ENCODE measurements around the gene CST6. TPM values are rescaled to one million over a fixed set of nuclear protein-coding genes. Genes with fewer than 3 reads are reported as not detected.
"Not testable (repeated sequence)": the region's sequence is repeated elsewhere in the genome, so short reads cannot be mapped to it uniquely, and the experiment has no call there.

CST6 gene
- total RNA-seq, 2 experiments from 2014 or later: not detected

DNA sequence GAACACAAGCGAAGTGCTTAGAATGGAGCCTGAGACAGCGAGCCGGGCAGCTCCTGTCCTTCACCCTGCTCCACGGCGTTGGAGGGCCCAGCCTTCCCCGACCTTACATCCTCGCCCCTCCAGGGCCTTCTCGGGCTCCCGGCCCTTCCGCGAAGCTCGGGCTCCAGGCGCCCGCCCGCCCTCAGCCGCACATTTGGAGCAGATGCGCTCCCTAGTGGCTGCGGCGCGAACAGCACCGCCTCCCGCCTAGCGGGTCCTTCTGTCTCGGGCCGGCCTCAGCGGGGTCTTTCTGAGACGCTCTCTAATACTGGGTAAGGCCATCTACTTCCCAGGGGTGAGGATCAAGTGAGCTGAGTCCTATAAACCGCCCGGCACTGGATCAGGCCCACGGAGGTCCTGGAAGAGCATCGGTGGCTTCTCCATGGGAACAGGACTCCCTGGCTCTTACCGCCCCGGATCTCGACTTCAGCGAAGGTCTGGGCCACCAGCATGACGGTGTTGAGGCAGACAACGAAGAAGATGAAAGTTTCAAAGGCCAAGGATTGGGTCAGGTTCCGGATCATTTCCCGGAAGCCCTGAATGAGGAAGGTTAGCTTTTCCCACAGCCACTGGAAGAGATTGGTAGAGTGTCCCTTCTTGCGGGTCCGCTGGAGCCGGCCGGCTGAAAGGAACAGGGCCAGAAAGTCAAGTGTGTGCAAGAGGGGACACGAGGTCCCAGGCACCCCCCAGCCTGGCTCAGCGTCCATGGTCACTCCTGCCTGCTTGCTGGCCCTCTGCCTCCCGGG lies 10.8 kb downstream of the CST6 start:
- peak; percentile 75 for DNase-seq
- H3K27me3 Mint-ChIP-seq: peaks cover 7% of the 10 kb centered on the region
- ChIA-PET POLR2A (no interaction called here), CTCF (interaction anchor here (0.5 to 4.9 kb wide), 27 partner anchors 9 to 1015 kb away, joined by 3 to 36 read pairs (median 3); partner anchors contain the start of genes AP5B1, BANF1, CST6 and EIF1AD)
- no peaks in the 10 kb centered on the region for H3K36me3 Mint-ChIP-seq (ENCODE audit: low read depth)
- no peak overlapping the region for H3K27ac Mint-ChIP-seq
- H3K4me3 Mint-ChIP-seq: no peak overlapping the region
- H3K4me1 Mint-ChIP-seq: peaks cover 15% of the 10 kb centered on the region
- no peaks in the 10 kb centered on the region for H3K9me3 Mint-ChIP-seq

DNA sequence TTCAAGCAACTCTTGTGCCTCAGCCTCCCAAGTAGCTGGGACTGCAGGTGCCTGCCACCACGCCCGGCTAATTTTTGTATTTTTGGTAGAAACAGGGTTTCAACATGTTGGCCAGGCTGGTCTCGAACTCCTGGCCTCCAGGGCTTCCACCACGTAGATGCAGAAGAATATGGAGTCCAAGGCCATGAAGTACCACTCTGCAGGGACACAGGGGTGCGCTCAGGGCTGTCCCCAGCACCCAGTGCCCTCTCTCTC lies 11.3 kb downstream of the CST6 start:
- peaks cover 15% of the 10 kb centered on the region for H3K4me1 Mint-ChIP-seq
- H3K27me3 Mint-ChIP-seq; H3K27ac Mint-ChIP-seq; H3K36me3 Mint-ChIP-seq (ENCODE audit: low read depth); DNase-seq; H3K4me3 Mint-ChIP-seq; H3K9me3 Mint-ChIP-seq; POLR2A ChIA-PET: not testable (repeated sequence)
- CTCF ChIA-PET: interaction anchor here (0.5 to 4.9 kb wide), 19 partner anchors 8 to 711 kb away, joined by 3 to 36 read pairs (median 4); partner anchors contain the start of genes BANF1, CST6, EIF1AD and FIBP

DNA sequence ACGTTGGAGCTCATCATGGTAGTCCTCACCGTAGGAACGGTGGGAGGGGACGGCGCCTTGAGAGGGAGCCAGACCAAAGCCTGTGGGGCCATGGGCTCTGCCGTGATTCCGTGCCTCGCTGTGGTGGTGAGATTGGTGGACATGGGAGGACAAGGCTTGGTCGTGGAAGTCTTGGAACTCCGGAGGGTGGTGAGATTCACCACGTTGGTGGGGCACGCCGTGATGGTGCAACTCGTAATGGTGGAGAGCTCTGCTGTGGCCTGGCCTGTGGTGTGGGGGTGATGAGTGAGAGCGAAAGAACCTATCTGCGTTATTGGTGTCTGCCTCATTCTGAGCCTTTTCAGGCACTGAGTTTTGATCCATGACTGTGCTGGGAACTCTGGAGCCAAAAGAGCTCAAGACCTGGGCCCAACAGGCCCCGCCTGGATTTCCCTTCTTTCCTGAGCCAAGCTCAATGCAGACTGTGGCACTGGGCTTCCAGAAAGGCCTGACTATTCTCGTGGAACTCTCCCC lies 14.3 kb downstream of the CST6 start, which contains the start of gene CATSPER1:
Gene CATSPER1, minus strand, starts transcription at position 463 of the 513 bp plus-strand sequence. Its CDS starts 100 bp downstream, at position 363.
- H3K27me3 Mint-ChIP-seq: peaks cover 7% of the 10 kb centered on the region
- H3K9me3 Mint-ChIP-seq: no peaks in the 10 kb centered on the region
- CTCF ChIA-PET: interaction anchor here (1.0 kb wide), 1 partner anchor 246 kb away, joined by 3 read pairs; no protein-coding TSS in a partner anchor
- POLR2A ChIA-PET: no interaction called here
- no peak for DNase-seq
- H3K4me1 Mint-ChIP-seq: peaks cover 11% of the 10 kb centered on the region
- H3K4me3 Mint-ChIP-seq: no peak within 1 kb of the TSS
- no peaks in the 10 kb centered on the region for H3K36me3 Mint-ChIP-seq (ENCODE audit: low read depth)
- no peak within 1 kb of the TSS for H3K27ac Mint-ChIP-seq

DNA sequence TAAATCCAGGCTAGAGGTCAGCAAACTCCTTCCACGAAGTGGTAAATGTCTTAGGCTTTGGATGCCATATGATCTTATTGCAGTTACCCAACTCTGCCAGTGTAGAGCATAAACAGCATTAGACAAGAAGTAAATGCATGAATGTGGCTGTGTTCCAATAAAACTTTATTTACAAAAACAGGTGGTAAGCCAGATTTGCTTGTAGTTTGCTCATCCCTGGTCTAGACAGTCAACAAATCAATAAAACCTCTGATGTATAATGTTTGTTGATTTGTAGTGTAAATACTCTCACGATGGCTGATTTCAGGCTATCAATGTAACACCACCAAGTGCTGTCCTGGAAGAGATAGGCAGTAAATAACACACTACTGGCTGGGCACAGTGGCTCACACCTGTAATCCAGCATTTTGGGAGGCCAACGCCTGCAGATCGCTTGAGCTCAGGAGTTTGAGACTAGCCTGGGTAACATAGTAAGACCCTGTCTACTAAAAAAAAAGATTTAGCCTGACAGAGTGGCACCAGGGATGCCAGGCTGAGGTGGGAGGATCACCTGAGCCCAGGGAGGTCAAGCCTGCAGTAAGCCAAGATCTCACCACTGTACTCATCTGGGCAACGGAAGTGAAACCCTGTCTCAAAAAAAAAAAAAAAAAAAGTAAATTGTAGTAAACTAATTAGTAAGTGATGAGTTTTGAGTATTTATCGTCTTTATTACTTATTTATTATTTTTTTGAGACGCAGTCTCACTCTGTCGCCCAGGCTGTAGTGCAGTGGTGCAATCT lies 21.3 kb downstream of the CST6 start:
- H3K4me3 Mint-ChIP-seq: no peak overlapping the region
- no peaks in the 10 kb centered on the region for H3K4me1 Mint-ChIP-seq
- H3K27ac Mint-ChIP-seq: no peak overlapping the region
- H3K9me3 Mint-ChIP-seq: no peaks in the 10 kb centered on the region
- H3K27me3 Mint-ChIP-seq: peaks cover 9% of the 10 kb centered on the region
- H3K36me3 Mint-ChIP-seq (ENCODE audit: low read depth): no peaks in the 10 kb centered on the region
- ChIA-PET CTCF (no interaction called here), POLR2A (no interaction called here)
- DNase-seq: no peak

DNA sequence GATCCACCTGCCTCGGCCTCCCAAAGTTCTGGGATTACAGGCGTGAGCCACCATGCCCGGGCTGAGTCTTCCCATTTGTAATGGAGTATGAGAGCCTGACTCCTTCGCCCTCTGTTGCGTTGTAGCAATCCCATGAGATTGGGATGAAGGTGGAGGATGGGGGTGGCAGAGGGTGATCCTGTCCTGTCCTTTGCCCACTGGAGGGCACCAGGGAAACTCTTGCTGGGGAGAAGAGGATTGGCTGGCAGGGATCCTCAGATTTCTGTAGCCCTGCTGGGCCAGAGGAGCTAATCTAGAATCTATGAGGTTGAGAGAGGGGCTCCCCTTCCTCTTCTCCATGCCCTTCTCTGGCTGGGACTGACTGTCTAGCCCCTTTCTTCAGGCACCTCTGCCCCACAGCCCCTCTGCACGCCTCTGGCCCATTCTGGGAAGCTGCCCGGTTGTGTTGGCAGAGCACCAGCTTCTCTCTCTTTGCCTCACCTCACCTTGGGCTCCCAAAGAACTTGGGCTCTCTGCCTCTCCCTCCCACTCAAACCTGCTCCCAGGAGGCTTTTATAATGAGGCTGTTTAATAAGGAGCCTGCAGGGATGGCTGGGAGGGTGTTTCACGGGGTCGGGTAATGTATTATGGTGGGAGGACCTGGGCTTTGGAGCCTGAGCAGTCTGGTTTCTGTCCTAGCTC lies 24.0 kb downstream of the CST6 start:
- Mint-ChIP-seq H3K4me1 (no peaks in the 10 kb centered on the region), H3K9me3 (no peaks in the 10 kb centered on the region), H3K27me3 (peaks cover 9% of the 10 kb centered on the region), H3K36me3 (ENCODE audit: low read depth) (no peaks in the 10 kb centered on the region), H3K4me3 (no peak overlapping the region), H3K27ac (no peak overlapping the region)
- ChIA-PET CTCF (interaction anchor here (0.8 to 6.1 kb wide), 4 partner anchors 10 to 17 kb away, joined by 3 to 36 read pairs (median 10); no protein-coding TSS in a partner anchor), POLR2A (no interaction called here)
- no peak for DNase-seq

DNA sequence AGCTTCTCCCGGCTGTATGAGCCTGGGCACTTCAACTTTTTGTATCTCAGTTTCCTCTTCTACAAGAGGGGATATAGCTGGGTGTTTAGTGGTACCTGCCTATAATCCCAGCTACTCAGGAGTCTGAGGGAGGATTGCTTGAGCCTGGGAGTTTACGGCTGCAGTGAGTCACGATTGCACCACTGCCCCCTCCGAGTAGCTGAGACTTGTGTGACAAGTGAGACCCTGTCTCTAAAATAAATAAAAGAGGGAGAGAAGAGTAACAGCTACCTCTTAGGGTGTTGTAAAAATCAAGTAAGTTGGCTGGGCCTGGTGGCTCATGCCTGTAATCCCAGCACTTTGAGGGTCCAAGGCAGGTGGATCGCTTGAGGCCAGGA lies 24.5 kb downstream of the CST6 start:
- Mint-ChIP-seq H3K27me3 (peaks cover 9% of the 10 kb centered on the region), H3K36me3 (ENCODE audit: low read depth) (no peaks in the 10 kb centered on the region), H3K4me3 (no peak overlapping the region), H3K9me3 (no peaks in the 10 kb centered on the region), H3K27ac (no peak overlapping the region), H3K4me1 (no peaks in the 10 kb centered on the region)
- ChIA-PET CTCF (interaction anchor here (0.8 to 6.1 kb wide), 4 partner anchors 9 to 17 kb away, joined by 3 to 36 read pairs (median 10); no protein-coding TSS in a partner anchor), POLR2A (no interaction called here)
- no peak for DNase-seq

DNA sequence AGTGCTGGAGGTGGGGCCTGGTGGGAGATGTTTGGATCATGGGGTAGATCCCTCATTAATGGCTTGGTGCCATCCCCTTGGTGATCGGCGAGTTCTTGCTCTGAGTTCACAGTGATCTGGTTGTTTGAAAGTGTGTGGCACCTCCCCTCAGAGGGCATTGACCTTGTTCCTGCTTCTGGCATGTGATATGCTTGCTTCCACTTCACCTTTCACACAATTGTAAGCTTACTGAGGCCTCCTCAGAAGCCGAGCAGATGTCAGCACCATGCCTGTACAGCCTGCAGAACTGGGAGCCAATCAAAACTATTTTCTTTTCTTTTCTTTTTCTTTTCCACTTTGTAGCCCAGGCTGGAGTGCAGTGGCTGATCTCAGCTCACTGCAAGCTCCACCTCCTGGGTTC lies 25.5 kb downstream of the CST6 start:
- no peak overlapping the region for H3K4me3 Mint-ChIP-seq
- peaks cover 9% of the 10 kb centered on the region for H3K27me3 Mint-ChIP-seq
- H3K36me3 Mint-ChIP-seq (ENCODE audit: low read depth): no peaks in the 10 kb centered on the region
- CTCF ChIA-PET: interaction anchor here (0.7 to 6.1 kb wide), 4 partner anchors 9 to 364 kb away, joined by 3 to 36 read pairs (median 4); partner anchors contain the start of gene GAL3ST3
- H3K9me3 Mint-ChIP-seq: no peaks in the 10 kb centered on the region
- no peak overlapping the region for H3K27ac Mint-ChIP-seq
- H3K4me1 Mint-ChIP-seq: no peaks in the 10 kb centered on the region
- no peak for DNase-seq
- POLR2A ChIA-PET: no interaction called here

DNA sequence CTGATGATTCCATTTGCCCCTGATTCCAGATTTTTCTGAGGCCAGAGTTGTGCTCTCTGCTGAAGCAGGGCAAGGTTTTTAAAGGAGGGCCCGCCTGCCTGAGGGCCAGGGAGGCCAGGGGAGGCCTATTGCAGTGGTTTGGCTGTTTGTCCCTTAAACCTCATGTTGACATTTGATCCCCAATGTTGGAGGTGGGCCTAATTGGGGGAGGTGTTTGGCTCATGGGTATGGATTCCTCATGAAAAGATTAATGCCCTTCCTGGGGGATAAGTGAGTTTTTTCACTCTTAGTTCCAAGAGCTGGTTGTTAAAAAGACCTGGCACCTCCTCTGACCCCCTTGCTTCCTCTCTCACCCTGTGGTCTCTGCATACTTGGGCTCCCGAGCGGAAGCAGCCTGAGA lies 28.0 kb downstream of the CST6 start:
- no peak overlapping the region for H3K27ac Mint-ChIP-seq
- DNase-seq: no peak
- no peaks in the 10 kb centered on the region for H3K9me3 Mint-ChIP-seq
- ChIA-PET POLR2A (no interaction called here), CTCF (interaction anchor here (0.6 to 6.1 kb wide), 2 partner anchors 17 to 21 kb away, joined by 6 to 36 read pairs; no protein-coding TSS in a partner anchor)
- peaks cover 6% of the 10 kb centered on the region for H3K27me3 Mint-ChIP-seq
- H3K36me3 Mint-ChIP-seq (ENCODE audit: low read depth): no peaks in the 10 kb centered on the region
- H3K4me1 Mint-ChIP-seq: peaks cover 4% of the 10 kb centered on the region
- no peak overlapping the region for H3K4me3 Mint-ChIP-seq

DNA sequence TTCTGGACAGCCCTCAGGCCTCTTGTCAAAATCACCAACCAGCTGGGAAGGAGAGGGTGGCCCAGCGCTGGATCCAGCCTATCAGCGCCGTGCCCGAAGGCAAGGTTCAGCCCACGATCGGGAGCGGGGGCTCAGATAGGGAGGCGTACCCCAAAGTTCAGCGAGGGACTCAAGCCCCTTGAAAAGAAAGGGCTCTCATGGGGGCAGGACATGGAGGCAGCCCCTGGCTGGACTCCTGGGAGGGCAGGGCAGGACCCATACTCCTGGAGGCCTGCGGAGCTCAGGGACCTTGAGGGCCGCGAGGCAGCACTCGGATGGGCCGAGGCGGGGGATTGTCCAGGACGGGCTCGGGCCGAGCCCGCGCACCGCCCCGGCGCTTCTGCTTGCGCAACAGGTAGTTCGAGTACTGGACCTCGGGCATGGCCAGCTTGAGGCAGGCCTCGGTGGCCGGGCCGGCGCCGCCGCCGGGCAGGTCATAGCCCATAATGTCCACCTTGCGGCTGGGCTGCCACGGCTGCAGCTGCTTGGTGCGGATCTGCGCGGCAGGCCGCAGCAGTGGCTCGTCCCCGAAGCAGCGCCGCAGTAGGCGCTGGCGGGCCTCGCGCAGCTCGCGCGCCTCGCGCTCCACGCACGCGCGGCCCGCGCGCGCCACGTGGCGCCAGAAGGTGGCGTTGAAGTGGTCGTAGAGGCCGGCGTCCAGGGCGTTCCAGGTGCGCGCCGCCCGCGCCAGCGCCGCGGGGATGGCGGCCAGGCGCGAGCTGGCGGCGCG lies 30.6 kb downstream of the CST6 start:
- no peak for DNase-seq
- ChIA-PET POLR2A (no interaction called here), CTCF (interaction anchor here (0.6 to 1.3 kb wide), 3 partner anchors 8 to 348 kb away, joined by 3 to 4 read pairs (median 3); no protein-coding TSS in a partner anchor)
- Mint-ChIP-seq H3K4me1 (peaks cover 13% of the 10 kb centered on the region), H3K27me3 (no peaks in the 10 kb centered on the region), H3K36me3 (ENCODE audit: low read depth) (no peaks in the 10 kb centered on the region), H3K9me3 (no peaks in the 10 kb centered on the region), H3K4me3 (no peak overlapping the region), H3K27ac (no peak overlapping the region)

DNA sequence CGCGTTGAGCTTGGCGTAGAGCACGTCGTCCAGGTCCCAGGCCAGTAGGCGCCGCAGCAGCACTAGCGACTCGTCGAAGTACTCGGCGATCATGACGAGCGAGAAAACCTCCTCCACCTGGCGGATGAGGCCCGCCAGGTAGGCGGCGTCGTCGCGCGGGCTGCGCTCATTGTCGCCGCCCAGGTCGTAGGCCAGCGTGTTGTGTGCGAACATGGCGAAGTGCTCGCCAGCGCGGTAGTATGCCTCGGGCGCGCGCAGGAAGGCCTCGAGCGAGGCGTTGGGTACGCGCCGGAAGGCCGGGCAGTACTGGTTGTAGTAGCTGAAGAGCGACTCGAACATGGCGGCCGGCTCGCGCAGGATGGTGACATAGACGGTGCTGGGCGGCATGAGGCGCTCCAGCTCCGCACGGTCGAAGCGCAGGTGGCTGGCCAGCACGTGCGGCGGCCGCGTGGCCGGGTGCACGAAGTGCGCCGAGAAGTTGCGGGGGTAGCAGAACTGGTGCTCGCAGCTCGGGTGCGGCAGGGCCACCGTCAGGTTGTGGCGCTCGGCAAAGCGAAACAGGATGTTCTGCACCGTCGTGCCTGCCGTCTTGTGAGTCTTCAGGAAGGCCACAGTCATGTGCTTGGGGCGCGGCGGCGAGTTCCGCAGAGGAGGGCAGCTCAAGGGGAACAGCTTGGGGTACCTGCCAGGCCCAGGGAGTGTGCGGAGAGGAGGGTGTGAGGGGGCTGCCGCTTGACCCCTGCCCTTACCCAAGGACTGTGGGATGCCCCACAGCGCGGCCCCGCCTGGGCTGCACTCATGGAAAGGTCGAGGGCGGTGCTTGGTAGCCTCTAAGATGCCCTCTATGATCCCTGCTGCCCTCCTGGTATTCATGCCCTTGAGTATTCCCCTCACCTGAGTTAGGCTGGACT lies 31.4 kb downstream of the CST6 start:
- DNase-seq: no peak
- Mint-ChIP-seq H3K27me3 (no peaks in the 10 kb centered on the region), H3K9me3 (no peaks in the 10 kb centered on the region), H3K27ac (no peak overlapping the region), H3K4me3 (no peak overlapping the region), H3K36me3 (ENCODE audit: low read depth) (no peaks in the 10 kb centered on the region), H3K4me1 (peaks cover 13% of the 10 kb centered on the region)
- CTCF ChIA-PET: interaction anchor here (0.6 to 2.8 kb wide), 5 partner anchors 12 to 349 kb away, joined by 3 to 28 read pairs (median 5); no protein-coding TSS in a partner anchor
- POLR2A ChIA-PET: no interaction called here

DNA sequence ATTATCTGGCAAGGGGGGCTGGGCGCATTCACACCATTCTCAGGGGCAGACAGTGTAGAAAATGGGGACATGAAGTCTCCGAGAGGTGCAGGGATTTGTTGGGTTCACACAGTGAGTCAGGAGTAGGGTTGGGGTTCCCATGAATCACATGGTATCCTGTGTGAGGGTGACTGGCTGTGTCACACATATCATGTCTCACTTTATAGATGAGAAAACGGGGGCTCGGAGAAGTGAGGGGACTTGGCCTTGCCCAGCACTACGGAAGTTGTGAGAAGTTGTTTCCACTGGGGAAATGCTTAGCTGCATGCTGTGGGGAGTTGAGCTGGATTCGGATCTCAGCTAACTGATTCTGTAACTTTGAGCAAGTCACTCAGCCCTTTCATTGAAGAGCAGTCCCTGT lies 32.9 kb downstream of the CST6 start:
- Mint-ChIP-seq H3K4me1 (peaks cover 20% of the 10 kb centered on the region), H3K27ac (no peak overlapping the region), H3K9me3 (no peaks in the 10 kb centered on the region), H3K27me3 (peaks cover 2% of the 10 kb centered on the region), H3K4me3 (no peak overlapping the region), H3K36me3 (ENCODE audit: low read depth) (no peaks in the 10 kb centered on the region)
- DNase-seq: no peak
- CTCF ChIA-PET: interaction anchor here (0.6 to 3.5 kb wide), 21 partner anchors 9 to 526 kb away, joined by 3 to 28 read pairs (median 4); partner anchors contain the start of gene FIBP
- POLR2A ChIA-PET: no interaction called here

All from activated CD4-positive, alpha-beta T cell treated with anti-CD3 and anti-CD28 coated beads, Interleukin-2, amount 10 ng/mL, durations not matched to agents 7 days and 5 days (primary cell).